Measurements from ENCODE around the gene RAVER2. TPM values are rescaled to one million over a fixed set of nuclear protein-coding genes. Genes with fewer than 3 reads are reported as not detected.

The RAVER2 gene
- total RNA-seq, 1 experiment from 2014 or later = 12.9 TPM

DNA sequence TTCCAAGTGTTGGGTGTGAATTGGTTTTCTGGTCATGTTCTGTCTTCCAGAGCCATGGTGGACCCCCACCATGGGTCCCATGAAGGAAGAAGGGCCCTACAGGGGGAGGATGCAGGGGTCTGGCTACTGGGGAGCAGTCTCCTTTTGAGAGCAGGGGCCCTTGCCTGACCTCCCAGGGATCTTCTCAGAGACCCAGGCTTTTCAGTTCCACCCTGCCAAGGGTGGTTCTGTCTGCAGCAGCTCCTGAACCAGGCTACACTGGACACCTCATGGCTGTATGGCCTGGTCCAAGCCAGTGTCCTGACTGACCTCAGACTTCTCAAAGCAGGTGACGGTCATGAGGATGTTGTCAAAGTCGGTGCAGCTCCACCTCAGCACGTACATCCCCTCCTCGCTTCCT lies 112.5 kb downstream of the RAVER2 start:
- Mint-ChIP-seq H3K9me3 (ENCODE audit: unreplicated experiment) (no peaks in the 10 kb centered on the region), H3K36me3 (ENCODE audit: insufficient read depth, unreplicated experiment) (peaks cover 9% of the 10 kb centered on the region), H3K27me3 (ENCODE audit: insufficient read depth, unreplicated experiment) (no peaks in the 10 kb centered on the region), H3K27ac (ENCODE audit: unreplicated experiment) (no peak overlapping the region), H3K4me1 (ENCODE audit: low read depth, unreplicated experiment) (peaks cover 7% of the 10 kb centered on the region), H3K4me3 (ENCODE audit: unreplicated experiment) (no peak overlapping the region)
- BruUV-seq (replicated peaks) = no TSS peak
- CTCF ChIA-PET = no interaction called here
- H3K4me3 ChIP-seq (ENCODE audit: low read depth, low read length) = no peak overlapping the region
- TF ChIP-seq, protein P1, sequence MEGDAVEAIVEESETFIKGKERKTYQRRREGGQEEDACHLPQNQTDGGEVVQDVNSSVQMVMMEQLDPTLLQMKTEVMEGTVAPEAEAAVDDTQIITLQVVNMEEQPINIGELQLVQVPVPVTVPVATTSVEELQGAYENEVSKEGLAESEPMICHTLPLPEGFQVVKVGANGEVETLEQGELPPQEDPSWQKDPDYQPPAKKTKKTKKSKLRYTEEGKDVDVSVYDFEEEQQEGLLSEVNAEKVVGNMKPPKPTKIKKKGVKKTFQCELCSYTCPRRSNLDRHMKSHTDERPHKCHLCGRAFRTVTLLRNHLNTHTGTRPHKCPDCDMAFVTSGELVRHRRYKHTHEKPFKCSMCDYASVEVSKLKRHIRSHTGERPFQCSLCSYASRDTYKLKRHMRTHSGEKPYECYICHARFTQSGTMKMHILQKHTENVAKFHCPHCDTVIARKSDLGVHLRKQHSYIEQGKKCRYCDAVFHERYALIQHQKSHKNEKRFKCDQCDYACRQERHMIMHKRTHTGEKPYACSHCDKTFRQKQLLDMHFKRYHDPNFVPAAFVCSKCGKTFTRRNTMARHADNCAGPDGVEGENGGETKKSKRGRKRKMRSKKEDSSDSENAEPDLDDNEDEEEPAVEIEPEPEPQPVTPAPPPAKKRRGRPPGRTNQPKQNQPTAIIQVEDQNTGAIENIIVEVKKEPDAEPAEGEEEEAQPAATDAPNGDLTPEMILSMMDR (IDR thresholded peaks at IDR 0.05; ENCODE audit: insufficient read depth in 1 of 2, low read depth in 1 of 2, low read length in 1 of 2, severe bottlenecking in 1 of 2, unreplicated experiment in 1 of 2) = no peak
- POLR2A ChIA-PET = no interaction called here
- no peaks in the 10 kb centered on the region for H3K27me3 ChIP-seq (replicated peaks; ENCODE audit: control insufficient read depth, insufficient read depth, low read length)
- H3K36me3 ChIP-seq (ENCODE audit: control insufficient read depth, insufficient read depth, low read length) = no peaks in the 10 kb centered on the region; the same call in none of the 2 replicates
- intact Hi-C loops (cut with micrococcal nuclease; ENCODE audit: unreplicated experiment) = no loop called here
- DNase-seq = no peak
- no peaks in the 10 kb centered on the region for H3K4me1 ChIP-seq
- H3K9me3 ChIP-seq = no peaks in the 10 kb centered on the region

DNA sequence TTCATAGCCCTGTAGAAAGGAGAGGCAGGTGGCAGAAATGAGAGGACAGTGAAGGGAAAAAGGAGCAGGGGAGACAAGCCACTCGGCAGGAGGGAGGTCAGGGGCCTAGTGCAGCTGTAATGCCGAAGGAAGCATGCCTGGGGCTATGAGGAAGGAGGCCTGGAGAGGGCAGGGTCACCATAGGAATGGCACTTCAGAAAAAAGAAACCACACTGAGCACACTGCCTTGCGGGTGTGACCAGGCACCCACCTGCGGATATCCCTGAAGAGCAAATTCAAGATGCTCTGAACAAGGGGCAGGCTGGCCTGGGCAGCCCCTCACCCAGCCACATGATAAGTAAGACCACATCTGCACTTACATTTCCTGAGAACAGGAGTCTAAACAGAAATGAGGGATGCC lies 116.7 kb downstream of the RAVER2 start:
- peak; percentile 60 to 64 for DNase-seq
- intact Hi-C loops (cut with micrococcal nuclease; ENCODE audit: unreplicated experiment) = loop anchor here (1.0 kb wide), 5 partner anchors 37 to 180 kb away; partner anchors contain the start of gene JAK1
- BruUV-seq (replicated peaks) = no TSS peak
- peaks cover 7% of the 10 kb centered on the region for H3K4me1 Mint-ChIP-seq (ENCODE audit: low read depth, unreplicated experiment)
- no peaks in the 10 kb centered on the region for H3K27me3 Mint-ChIP-seq (ENCODE audit: insufficient read depth, unreplicated experiment)
- TF ChIP-seq, protein P1 (IDR thresholded peaks at IDR 0.05; ENCODE audit: insufficient read depth in 1 of 2, low read depth in 1 of 2, low read length in 1 of 2, severe bottlenecking in 1 of 2, unreplicated experiment in 1 of 2) = peak in 1 of 2 experiments; percentile 47
- no peaks in the 10 kb centered on the region for H3K27me3 ChIP-seq (replicated peaks; ENCODE audit: control insufficient read depth, insufficient read depth, low read length)
- no peaks in the 10 kb centered on the region; the same call in none of the 2 replicates for H3K36me3 ChIP-seq (ENCODE audit: control insufficient read depth, insufficient read depth, low read length)
- ChIA-PET CTCF (interaction anchor here (0.7 to 1.3 kb wide), 2 partner anchors 32 to 159 kb away, joined by 3 to 12 read pairs; no protein-coding TSS in a partner anchor), POLR2A (no interaction called here)
- H3K27ac Mint-ChIP-seq (ENCODE audit: unreplicated experiment) = no peak overlapping the region
- H3K4me3 Mint-ChIP-seq (ENCODE audit: unreplicated experiment) = no peak overlapping the region
- H3K36me3 Mint-ChIP-seq (ENCODE audit: insufficient read depth, unreplicated experiment) = peaks cover 9% of the 10 kb centered on the region
- H3K9me3 Mint-ChIP-seq (ENCODE audit: unreplicated experiment) = no peaks in the 10 kb centered on the region
- no peaks in the 10 kb centered on the region for H3K4me1 ChIP-seq
- no peaks in the 10 kb centered on the region for H3K9me3 ChIP-seq
- H3K4me3 ChIP-seq (ENCODE audit: low read depth, low read length) = no peak overlapping the region

DNA sequence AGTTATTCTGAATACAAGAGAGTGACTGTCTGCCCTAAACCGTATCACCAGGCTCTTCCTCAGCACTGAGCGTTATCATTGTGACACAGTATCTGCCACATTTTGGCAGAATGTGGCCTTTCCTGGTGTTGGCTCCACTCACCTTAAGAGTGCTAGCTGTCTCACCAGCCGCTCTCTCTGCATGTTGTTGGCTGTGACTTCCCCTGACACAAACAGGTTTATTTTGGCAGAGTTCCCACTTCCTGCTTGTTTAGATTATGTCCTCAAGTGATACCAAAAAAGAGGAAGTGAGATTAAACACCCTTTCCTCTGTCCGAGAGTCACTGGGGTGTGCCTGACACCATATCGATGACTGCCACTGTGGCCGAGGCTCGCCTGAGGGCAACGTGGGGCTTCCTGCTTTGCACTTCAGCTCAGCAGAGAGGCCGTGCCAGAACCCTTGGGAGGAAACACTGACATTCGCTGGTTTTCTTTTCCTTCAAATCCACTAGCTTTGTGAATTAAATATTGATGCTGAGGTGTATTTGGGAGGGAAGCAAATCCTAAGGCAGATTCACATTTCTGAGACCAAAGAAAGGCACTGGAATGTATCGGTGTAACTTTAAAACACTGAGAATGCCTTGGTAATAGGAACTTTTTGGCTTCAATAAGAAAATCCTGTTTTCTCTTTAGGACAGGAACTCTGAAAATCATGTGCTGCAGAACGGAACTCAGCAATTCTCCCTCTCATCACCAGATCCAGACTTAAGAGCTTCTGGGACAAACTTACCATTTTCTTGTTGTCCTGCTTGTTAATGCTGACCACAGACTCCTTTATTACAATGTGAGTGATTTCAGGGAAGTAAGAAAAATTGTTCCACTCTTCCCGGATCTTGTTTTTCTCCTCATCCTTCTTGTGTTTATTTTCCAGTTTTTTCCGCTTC lies 119.4 kb downstream of the RAVER2 start:
- Histone ChIP-seq H3K4me1 (no peaks in the 10 kb centered on the region), H3K36me3 (ENCODE audit: control insufficient read depth, insufficient read depth, low read length) (no peaks in the 10 kb centered on the region; the same call in 1 of the 2 replicates), H3K4me3 (ENCODE audit: low read depth, low read length) (no peak overlapping the region), H3K9me3 (no peaks in the 10 kb centered on the region), H3K27me3 (replicated peaks; ENCODE audit: control insufficient read depth, insufficient read depth, low read length) (no peaks in the 10 kb centered on the region)
- POLR2A ChIA-PET = no interaction called here
- Mint-ChIP-seq H3K9me3 (ENCODE audit: unreplicated experiment) (no peaks in the 10 kb centered on the region), H3K27me3 (ENCODE audit: insufficient read depth, unreplicated experiment) (no peaks in the 10 kb centered on the region), H3K36me3 (ENCODE audit: insufficient read depth, unreplicated experiment) (peaks cover 14% of the 10 kb centered on the region), H3K4me3 (ENCODE audit: unreplicated experiment) (no peak overlapping the region), H3K27ac (ENCODE audit: unreplicated experiment) (no peak overlapping the region), H3K4me1 (ENCODE audit: low read depth, unreplicated experiment) (peaks cover 7% of the 10 kb centered on the region)
- TF ChIP-seq, protein P1 (IDR thresholded peaks at IDR 0.05; ENCODE audit: insufficient read depth in 1 of 2, low read depth in 1 of 2, low read length in 1 of 2, severe bottlenecking in 1 of 2, unreplicated experiment in 1 of 2) = no peak
- BruUV-seq (replicated peaks) = no TSS peak
- intact Hi-C loops (cut with micrococcal nuclease; ENCODE audit: unreplicated experiment) = no loop called here
- no peak for DNase-seq
- CTCF ChIA-PET = no interaction called here
